Measurements from ENCODE around the gene M1AP.
"Not testable (repeated sequence)": the region's sequence is repeated elsewhere in the genome, so short reads cannot be mapped to it uniquely, and the experiment has no call there.

Gene M1AP

DNA sequence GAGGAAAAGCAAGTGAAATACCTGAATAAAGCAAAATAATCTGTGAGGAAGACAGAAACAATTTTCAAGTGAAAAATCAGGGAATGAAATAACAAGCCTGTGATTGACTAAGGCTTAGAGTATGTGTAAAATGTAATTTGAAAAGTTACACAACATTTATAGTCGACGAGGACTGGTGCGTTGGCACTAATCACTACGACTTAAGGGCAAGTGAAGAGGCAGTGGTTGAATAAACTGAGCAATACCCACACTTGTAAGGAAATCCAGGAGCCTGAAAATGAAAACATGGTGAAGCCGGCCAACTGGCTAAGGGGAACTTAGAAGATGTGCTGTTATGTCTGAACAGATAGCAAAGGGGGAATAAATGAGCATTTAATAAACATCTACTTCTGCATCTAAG lies 80.2 kb downstream of the M1AP start:
- Histone ChIP-seq H3K27me3 (ENCODE audit: control insufficient read depth, insufficient read depth, low read length) (no peaks in the 10 kb centered on the region), H3K36me3 (ENCODE audit: control insufficient read depth, insufficient read depth, low read length) (no peaks in the 10 kb centered on the region), H3K4me3 (ENCODE audit: low read length) (no peak overlapping the region), H3K9ac (ENCODE audit: low read length) (no peak overlapping the region), H3K4me1 (ENCODE audit: control insufficient read depth, insufficient read depth, low read length) (no peaks in the 10 kb centered on the region), H3K27ac (ENCODE audit: low read depth, low read length) (no peak overlapping the region)

DNA sequence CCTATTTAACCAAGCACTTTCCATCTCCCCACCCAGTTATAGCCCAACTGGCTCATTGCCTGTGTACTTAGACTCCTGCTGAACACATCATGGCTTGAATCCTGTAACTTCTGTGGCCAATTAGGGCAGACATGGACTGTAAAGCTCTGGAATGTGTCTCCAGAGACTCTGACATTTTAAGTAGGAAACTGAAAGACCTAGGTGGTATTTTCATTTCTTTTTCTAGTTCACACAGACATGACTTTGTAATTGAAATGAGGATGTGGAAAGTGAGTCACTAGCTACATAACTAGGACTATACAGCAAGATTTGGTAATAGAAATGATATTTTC lies 81.4 kb downstream of the M1AP start:
- no peak overlapping the region for H3K4me3 ChIP-seq (ENCODE audit: low read length)
- no peaks in the 10 kb centered on the region for H3K36me3 ChIP-seq (ENCODE audit: control insufficient read depth, insufficient read depth, low read length)
- H3K4me1 ChIP-seq (ENCODE audit: control insufficient read depth, insufficient read depth, low read length) = no peaks in the 10 kb centered on the region
- no peak overlapping the region for H3K27ac ChIP-seq (ENCODE audit: low read depth, low read length)
- H3K9ac ChIP-seq (ENCODE audit: low read length) = no peak overlapping the region
- no peaks in the 10 kb centered on the region for H3K27me3 ChIP-seq (ENCODE audit: control insufficient read depth, insufficient read depth, low read length)

DNA sequence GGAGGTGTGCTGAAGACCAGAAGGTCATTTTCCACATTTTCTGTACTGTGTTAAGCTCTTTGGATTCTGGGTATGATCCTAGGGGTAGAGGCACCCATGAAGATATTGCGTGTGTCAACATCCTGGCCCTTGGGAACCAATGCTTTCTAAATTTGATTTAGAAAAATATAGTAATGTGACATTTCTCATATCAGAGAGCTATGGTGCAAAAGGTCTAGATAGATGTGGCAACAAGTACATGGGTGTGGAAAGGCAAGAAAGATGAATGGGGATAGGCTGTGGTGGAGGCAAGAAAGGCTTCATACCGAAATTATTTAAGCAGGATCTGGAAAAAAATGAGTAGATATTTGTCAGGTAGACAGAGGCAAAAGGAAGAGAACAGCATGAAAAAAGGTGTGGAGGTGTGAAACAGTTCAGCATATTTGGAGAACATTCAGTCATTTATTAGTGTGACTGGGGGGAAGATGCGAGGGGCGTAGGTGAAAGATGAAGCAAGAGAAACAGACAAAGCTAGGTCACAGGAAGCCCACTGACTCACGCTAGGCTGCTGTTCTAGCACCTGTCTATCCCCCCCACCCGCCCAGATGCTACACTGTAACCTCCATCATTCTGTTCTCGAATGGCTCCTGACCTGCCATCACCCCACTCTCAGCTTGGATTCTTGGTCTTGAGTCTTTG lies 81.9 kb downstream of the M1AP start:
- no peaks in the 10 kb centered on the region for H3K36me3 ChIP-seq (ENCODE audit: control insufficient read depth, insufficient read depth, low read length)
- no peak overlapping the region for H3K4me3 ChIP-seq (ENCODE audit: low read length)
- no peaks in the 10 kb centered on the region for H3K4me1 ChIP-seq (ENCODE audit: control insufficient read depth, insufficient read depth, low read length)
- H3K27ac ChIP-seq (ENCODE audit: low read depth, low read length) = no peak overlapping the region
- no peak overlapping the region for H3K9ac ChIP-seq (ENCODE audit: low read length)
- H3K27me3 ChIP-seq (ENCODE audit: control insufficient read depth, insufficient read depth, low read length) = no peaks in the 10 kb centered on the region

DNA sequence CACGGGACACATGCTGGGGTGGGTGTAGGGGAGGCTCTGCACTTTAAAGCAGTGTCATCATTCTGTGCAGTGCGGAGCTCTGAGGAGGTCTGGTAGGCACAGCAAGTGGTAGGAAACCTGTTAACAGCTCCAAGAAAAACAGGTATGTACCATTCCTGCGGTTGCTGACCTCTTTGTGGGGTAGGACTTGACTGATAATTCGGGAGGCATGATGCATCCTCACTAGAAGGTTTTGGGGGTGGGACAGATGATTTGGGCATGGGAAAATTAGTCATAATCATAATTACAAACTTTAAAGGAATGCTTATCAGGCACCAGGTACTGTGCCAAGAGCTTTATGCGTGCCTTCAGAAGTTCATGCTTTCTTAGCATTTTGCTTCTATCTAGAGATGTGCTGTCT lies 83.9 kb downstream of the M1AP start:
- Histone ChIP-seq H3K4me1 (ENCODE audit: control insufficient read depth, insufficient read depth, low read length) (no peaks in the 10 kb centered on the region), H3K27me3 (ENCODE audit: control insufficient read depth, insufficient read depth, low read length) (no peaks in the 10 kb centered on the region), H3K27ac (ENCODE audit: low read depth, low read length) (no peak overlapping the region), H3K9ac (ENCODE audit: low read length) (no peak overlapping the region), H3K36me3 (ENCODE audit: control insufficient read depth, insufficient read depth, low read length) (no peaks in the 10 kb centered on the region), H3K4me3 (ENCODE audit: low read length) (no peak overlapping the region)

DNA sequence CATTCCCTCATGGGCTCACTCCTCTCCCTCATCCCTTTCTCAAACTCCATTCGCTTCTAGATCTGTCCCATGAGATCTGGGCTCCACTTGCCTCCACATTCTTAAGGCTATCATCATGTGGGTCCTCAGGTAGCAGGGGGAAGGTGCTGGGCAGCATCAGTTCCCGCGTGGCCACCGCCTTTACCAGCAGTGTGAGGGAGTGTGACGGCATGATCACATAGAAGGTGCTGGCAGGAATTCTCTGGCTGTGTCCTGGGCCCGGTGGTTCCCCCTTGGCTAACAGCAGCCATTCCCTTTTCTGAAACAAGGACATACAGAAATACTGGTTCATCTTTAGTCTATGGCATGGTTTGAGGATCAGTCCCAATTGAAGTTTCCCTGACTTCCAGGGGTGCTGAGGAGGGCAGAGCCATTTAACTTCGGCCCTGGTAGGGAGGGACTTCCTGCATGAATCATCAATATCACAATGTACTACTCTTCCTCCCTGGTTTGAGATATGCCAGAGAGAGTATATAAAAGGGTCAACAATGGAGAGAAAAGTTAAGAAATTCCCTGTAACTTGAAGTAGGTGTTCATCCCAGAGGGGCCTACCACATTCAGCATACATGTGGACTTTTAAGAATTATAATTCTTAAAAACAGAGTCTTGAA lies 85.9 kb downstream of the M1AP start:
- Histone ChIP-seq H3K4me1 (ENCODE audit: control insufficient read depth, insufficient read depth, low read length) (no peaks in the 10 kb centered on the region), H3K4me3 (ENCODE audit: low read length) (no peak overlapping the region), H3K9ac (ENCODE audit: low read length) (no peak overlapping the region), H3K27ac (ENCODE audit: low read depth, low read length) (no peak overlapping the region), H3K36me3 (ENCODE audit: control insufficient read depth, insufficient read depth, low read length) (no peaks in the 10 kb centered on the region), H3K27me3 (ENCODE audit: control insufficient read depth, insufficient read depth, low read length) (no peaks in the 10 kb centered on the region)

DNA sequence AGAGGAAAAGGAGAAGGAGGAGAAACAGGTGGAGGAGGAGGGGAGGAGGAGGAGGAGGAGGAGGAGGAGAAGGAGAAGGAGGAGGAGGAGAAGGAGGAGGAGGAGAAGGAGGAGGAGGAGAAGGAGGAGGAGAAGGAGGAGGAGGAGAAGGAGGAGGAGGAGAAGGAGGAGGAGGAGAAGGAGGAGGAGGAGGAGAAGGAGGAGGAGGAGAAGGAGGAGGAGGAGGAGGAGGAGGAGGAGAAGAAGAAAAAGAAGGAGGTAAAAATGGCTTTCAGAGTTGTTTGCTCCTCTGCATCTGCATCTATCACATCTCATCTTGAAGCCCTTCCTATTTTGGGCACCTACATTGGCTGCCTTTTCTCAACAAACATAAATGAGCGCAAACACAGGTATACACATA lies 87.1 kb downstream of the M1AP start:
- H3K36me3 ChIP-seq (ENCODE audit: control insufficient read depth, insufficient read depth, low read length); H3K4me3 ChIP-seq (ENCODE audit: low read length); H3K9ac ChIP-seq (ENCODE audit: low read length); H3K27ac ChIP-seq (ENCODE audit: low read depth, low read length); H3K27me3 ChIP-seq (ENCODE audit: control insufficient read depth, insufficient read depth, low read length); H3K4me1 ChIP-seq (ENCODE audit: control insufficient read depth, insufficient read depth, low read length): not testable (repeated sequence)

DNA sequence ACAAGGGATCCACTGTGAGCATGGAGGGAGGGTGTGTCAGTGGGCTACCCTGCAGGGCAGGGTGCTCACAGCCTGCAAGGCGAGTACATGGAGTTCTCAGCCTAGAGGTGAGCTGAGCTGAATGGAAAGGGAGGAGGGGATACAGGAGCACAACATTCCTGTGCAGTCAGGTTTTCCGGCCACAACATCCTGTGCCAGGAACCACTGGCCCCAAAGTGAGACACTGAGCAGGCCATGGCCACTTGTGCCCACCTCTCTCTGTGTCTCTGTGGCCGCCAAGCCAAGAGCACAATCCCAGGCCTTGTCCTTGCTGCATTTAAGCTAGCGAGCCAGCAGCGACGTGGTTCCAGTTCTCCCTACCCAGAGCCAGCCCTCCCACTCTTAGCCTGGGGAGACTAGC lies 87.5 kb downstream of the M1AP start:
- no peak overlapping the region for H3K27ac ChIP-seq (ENCODE audit: low read depth, low read length)
- H3K4me1 ChIP-seq (ENCODE audit: control insufficient read depth, insufficient read depth, low read length) = no peaks in the 10 kb centered on the region
- H3K4me3 ChIP-seq (ENCODE audit: low read length) = no peak overlapping the region
- H3K36me3 ChIP-seq (ENCODE audit: control insufficient read depth, insufficient read depth, low read length) = no peaks in the 10 kb centered on the region
- H3K9ac ChIP-seq (ENCODE audit: low read length) = no peak overlapping the region
- no peaks in the 10 kb centered on the region for H3K27me3 ChIP-seq (ENCODE audit: control insufficient read depth, insufficient read depth, low read length)

DNA sequence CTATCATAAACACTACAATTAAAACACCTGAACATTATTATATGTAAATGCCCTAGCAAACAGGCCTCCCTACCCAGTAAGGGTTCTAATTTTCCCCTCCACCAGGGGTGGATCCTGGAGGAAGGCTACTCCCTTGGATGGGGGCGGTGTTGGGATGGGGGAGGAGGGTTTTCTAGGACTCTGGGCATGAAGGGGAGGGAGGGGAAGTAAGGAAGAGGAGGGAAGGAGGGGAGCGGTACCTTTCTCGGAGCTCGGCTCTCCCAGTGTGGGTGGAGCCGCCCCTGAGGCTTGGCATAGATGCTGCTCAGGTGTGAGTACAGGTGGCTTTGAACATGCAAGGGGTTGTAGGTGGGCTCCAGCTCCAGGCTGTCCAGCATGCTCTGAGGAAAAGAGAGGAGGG lies 88.2 kb downstream of the M1AP start:
- no peaks in the 10 kb centered on the region for H3K27me3 ChIP-seq (ENCODE audit: control insufficient read depth, insufficient read depth, low read length)
- H3K36me3 ChIP-seq (ENCODE audit: control insufficient read depth, insufficient read depth, low read length) = no peaks in the 10 kb centered on the region
- no peak overlapping the region for H3K4me3 ChIP-seq (ENCODE audit: low read length)
- no peak overlapping the region for H3K9ac ChIP-seq (ENCODE audit: low read length)
- no peak overlapping the region for H3K27ac ChIP-seq (ENCODE audit: low read depth, low read length)
- no peaks in the 10 kb centered on the region for H3K4me1 ChIP-seq (ENCODE audit: control insufficient read depth, insufficient read depth, low read length)

DNA sequence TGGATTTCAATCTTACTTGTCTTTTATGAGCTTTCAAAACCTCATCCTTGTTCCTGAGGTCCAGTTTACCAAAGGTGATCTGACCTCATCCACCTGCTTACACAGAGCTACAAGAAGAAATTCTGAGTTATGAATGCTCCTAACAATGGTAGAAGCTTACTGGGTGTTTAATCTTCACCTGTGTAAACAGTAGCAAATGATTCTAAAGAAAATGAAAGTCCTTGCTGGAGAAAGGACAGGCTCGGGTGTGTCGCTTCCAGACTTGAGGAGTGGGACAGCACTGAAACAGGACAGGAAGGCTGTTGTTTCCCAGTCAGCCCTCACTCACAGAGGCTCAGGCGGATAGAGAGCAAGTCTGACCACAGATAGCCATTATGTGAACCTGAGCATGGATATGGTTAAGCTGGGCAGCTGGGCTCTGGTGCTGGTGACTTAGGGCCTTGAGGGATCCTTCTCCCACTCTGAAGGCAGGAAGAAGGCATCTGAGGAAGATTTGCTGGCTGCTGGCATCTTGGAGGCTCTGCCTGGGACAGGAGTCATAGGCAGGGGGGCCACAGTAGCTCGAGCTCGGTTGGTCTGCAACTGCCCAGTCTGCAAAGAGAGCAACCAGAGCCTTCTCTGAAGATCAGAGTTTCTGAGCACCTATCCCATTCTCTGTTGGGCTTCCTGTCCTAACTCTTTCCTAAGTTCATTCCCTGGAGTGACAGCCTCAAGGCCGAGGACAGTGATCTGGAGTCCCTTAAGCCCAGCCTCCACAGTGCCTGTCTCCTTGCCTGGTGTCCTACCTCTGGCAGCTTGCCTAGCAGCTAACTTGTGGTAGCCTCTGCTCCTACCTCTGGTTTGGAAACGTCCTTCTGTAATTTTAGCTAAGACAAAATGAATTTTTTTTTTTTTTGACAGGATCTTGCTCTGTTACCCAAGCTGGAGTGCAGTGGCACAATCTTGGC lies 89.6 kb downstream of the M1AP start:
- H3K4me3 ChIP-seq (ENCODE audit: low read length) = no peak overlapping the region
- no peaks in the 10 kb centered on the region for H3K27me3 ChIP-seq (ENCODE audit: control insufficient read depth, insufficient read depth, low read length)
- no peak overlapping the region for H3K9ac ChIP-seq (ENCODE audit: low read length)
- H3K27ac ChIP-seq (ENCODE audit: low read depth, low read length) = no peak overlapping the region
- no peaks in the 10 kb centered on the region for H3K36me3 ChIP-seq (ENCODE audit: control insufficient read depth, insufficient read depth, low read length)
- no peaks in the 10 kb centered on the region for H3K4me1 ChIP-seq (ENCODE audit: control insufficient read depth, insufficient read depth, low read length)

DNA sequence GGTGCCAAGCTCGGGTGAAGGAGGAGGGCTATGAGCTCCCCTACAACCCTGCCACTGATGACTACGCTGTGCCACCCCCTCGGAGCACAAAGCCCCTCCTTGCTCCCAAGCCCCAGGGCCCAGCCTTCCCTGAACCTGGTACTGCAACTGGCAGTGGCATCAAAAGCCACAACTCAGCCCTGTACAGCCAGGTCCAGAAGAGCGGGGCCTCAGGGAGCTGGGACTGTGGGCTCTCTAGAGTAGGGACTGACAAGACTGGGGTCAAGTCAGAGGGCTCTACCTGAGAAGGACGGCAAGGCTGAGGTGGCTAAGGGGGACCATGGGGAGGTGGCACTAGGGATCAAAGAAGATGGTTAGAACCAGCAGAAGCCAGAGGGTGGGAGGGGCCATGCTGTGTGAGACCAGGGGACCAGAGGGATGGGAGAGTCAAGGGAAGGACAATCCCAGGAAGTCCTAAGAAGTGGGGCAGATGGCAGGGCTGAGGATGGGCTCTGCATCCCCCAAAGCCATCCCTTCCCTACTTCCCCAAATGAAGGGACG lies 91.2 kb downstream of the M1AP start:
- Histone ChIP-seq H3K9ac (ENCODE audit: low read length) (no peak overlapping the region), H3K4me3 (ENCODE audit: low read length) (no peak overlapping the region), H3K27me3 (ENCODE audit: control insufficient read depth, insufficient read depth, low read length) (no peaks in the 10 kb centered on the region), H3K4me1 (ENCODE audit: control insufficient read depth, insufficient read depth, low read length) (no peaks in the 10 kb centered on the region), H3K27ac (ENCODE audit: low read depth, low read length) (no peak overlapping the region), H3K36me3 (ENCODE audit: control insufficient read depth, insufficient read depth, low read length) (no peaks in the 10 kb centered on the region)

DNA sequence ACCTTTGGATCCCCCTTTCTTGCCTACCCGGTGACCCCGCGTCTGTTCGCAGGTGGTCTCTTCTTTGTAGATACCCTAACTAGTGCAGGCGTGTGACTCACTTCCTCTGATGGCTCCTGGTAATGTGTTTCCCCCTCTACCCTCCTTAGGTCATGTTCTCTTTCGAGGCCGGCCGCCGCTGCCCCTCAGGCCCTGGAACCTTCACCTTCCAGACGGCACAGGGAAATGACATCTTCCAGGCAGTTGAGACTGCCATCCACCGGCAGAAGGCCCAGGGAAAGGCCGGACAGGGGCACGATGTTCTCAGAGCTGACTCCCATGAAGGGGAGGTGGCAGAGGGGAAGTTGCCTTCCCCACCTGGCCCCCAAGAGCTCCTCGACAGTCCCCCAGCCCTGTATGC lies 92.0 kb downstream of the M1AP start:
- peak overlapping the region; percentile 97 for H3K4me3 ChIP-seq (ENCODE audit: low read length)
- H3K27me3 ChIP-seq (ENCODE audit: control insufficient read depth, insufficient read depth, low read length) = no peaks in the 10 kb centered on the region
- H3K4me1 ChIP-seq (ENCODE audit: control insufficient read depth, insufficient read depth, low read length) = no peaks in the 10 kb centered on the region
- no peaks in the 10 kb centered on the region for H3K36me3 ChIP-seq (ENCODE audit: control insufficient read depth, insufficient read depth, low read length)
- H3K9ac ChIP-seq (ENCODE audit: low read length) = no peak overlapping the region
- H3K27ac ChIP-seq (ENCODE audit: low read depth, low read length) = no peak overlapping the region

DNA sequence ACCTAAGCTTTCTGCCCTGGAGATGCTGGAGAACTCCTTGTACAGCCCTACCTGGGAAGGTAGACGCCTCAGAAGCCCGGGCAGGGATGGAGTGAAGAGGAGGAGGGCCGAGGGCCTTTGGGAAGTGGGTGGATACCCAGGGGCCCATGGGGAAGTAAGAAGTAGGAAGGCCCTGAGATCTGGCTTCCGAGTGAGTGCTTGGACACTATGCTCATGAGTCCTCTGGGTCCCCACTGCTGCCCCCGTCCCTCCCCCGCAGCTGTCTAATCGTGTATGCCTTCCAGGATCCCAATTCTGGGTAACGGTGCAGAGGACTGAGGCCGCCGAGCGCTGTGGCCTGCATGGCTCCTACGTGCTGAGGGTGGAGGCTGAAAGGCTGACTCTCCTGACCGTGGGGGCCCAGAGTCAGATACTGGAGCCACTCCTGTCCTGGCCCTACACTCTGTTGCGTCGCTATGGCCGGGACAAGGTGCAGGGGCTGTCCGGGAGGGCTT lies 92.5 kb downstream of the M1AP start:
- H3K27ac ChIP-seq (ENCODE audit: low read depth, low read length) = peak overlapping the region; percentile 57
- H3K4me1 ChIP-seq (ENCODE audit: control insufficient read depth, insufficient read depth, low read length) = no peaks in the 10 kb centered on the region
- peak overlapping the region; percentile 97 for H3K4me3 ChIP-seq (ENCODE audit: low read length)
- H3K27me3 ChIP-seq (ENCODE audit: control insufficient read depth, insufficient read depth, low read length) = no peaks in the 10 kb centered on the region
- peak overlapping the region; percentile 80 for H3K9ac ChIP-seq (ENCODE audit: low read length)
- no peaks in the 10 kb centered on the region for H3K36me3 ChIP-seq (ENCODE audit: control insufficient read depth, insufficient read depth, low read length)
